Breast epithelium (tissue), 4 donors: ENCODE measurements around the gene ESF1. TPM values are rescaled to one million over a fixed set of nuclear protein-coding genes. Genes with fewer than 3 reads are reported as not detected.

Experiments used
- DNase-seq, 2 donors: peaks; one replicate each; pipeline ENCODE4 v3.0.0-alpha.2; 2019; ENCODE audit warnings: low spot score in 2 of 2
- H3K27ac ChIP-seq, 2 donors: fragments of 200-600 bp; sonication (generic) in 1 of 2; one replicate each; pipeline ENCODE4 v1.5.1; 2016 to 2019; ENCODE audit warnings: mild to moderate bottlenecking in 1 of 2
- H3K27me3 ChIP-seq, 2 donors: fragments of 200-600 bp; sonication (generic) in 1 of 2; one replicate each; pipeline versions ENCODE4 v1.5.1 to v1.6.0; 2017 to 2019; ENCODE audit warnings: control low read depth in 1 of 2, mild to moderate bottlenecking in 1 of 2
- H3K36me3 ChIP-seq: fragments of 200-600 bp; one replicate; pipeline ENCODE4 v1.5.1; 2019
- H3K4me1 ChIP-seq, 2 donors: fragments of 200-600 bp; sonication (generic); one replicate each; pipeline ENCODE4 v1.5.1; 2016 to 2019; ENCODE audit warnings: control low read depth in 1 of 2
- H3K4me3 ChIP-seq, 3 donors: fragments of 200-600 bp; sonication (generic); 1 replicate in 2 of 3; 2 replicates in 1 of 3; pipeline ENCODE4 v1.5.1; 2016 to 2019; ENCODE audit warnings: mild to moderate bottlenecking in 3 of 3, moderate library complexity in 2 of 3
- H3K9me3 ChIP-seq, 2 donors: fragments of 200-600 bp; sonication (generic) in 1 of 2; one replicate each; pipeline ENCODE4 v1.5.1; 2016 to 2019; ENCODE audit warnings: control low read depth in 1 of 2
- POLR2A ChIP-seq: fragments of 450-650 bp; IDR thresholded peaks from one replicate; pipeline ENCODE4 v1.6.1; 2016; ENCODE audit warnings: antibody characterized with exemption, mild to moderate bottlenecking, moderate library complexity
- POLR2AphosphoS5 ChIP-seq, 3 donors: sonication (generic); formaldehyde crosslinking; IDR thresholded peaks; one replicate each; pipeline ENCODE4 v1.6.1; 2017; ENCODE audit warnings: antibody characterized with exemption in 3 of 3
- intact Hi-C: fragments of 100-400 bp; cut with DNase I; formaldehyde crosslinking; loops from one replicate; pipeline ENCODE4 v1.15.1; 2023; ENCODE audit warnings: low total_unique reads
- total RNA-seq, 3 donors: library from RNA; depleted of rRNA; stranded (reverse); fragments of >200 nt; gene quantifications; one replicate each; pipeline ENCODE4 v1.1.0, GENCODE V29; 2016
- TF ChIP-seq, protein P1 (sequence below), 3 donors: fragments of 450-650 bp; IDR thresholded peaks; one replicate each; pipeline ENCODE4 v1.5.1; 2016 to 2017; ENCODE audit warnings: antibody characterized with exemption in 3 of 3, mild to moderate bottlenecking in 3 of 3, moderate library complexity in 3 of 3

The ESF1 gene
- total RNA-seq, 3 donors from 2014 or later, result 13.8 to 19.0 (median 17.7) TPM

DNA sequence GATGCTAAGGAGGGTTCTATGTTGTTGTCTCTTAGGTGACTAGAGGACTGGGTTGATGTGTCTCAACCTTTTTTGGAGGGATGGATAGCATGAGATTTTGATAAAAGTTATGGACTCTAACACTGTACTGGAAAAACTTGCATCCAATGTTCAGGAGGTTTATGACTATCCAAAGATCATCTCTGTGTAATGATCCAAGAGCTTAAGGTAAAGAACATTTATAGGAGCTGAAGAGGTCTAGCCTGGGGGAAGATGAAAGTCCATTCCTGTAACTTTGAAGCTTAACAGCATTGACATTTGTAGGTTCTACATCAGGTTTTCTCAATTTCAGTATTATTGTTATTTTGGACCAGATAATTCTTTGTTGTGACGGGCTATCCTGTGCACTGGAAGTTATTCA is 48.9 kb downstream of the ESF1 start:
- no peak for DNase-seq
- no peaks in the 10 kb centered on the region for H3K36me3 ChIP-seq
- H3K27me3 ChIP-seq, result no peaks in the 10 kb centered on the region
- no peaks in the 10 kb centered on the region for H3K4me1 ChIP-seq
- H3K27ac ChIP-seq, result peak overlapping the region in 1 of 2 donors; percentile 10
- H3K4me3 ChIP-seq, result no peak overlapping the region
- H3K9me3 ChIP-seq, result peaks cover 0 to 5% of the 10 kb centered on the region in 2 donors
- TF ChIP-seq POLR2AphosphoS5 (IDR thresholded peaks at IDR 0.05) (no peak), POLR2A (no peak)
- TF ChIP-seq, protein P1, sequence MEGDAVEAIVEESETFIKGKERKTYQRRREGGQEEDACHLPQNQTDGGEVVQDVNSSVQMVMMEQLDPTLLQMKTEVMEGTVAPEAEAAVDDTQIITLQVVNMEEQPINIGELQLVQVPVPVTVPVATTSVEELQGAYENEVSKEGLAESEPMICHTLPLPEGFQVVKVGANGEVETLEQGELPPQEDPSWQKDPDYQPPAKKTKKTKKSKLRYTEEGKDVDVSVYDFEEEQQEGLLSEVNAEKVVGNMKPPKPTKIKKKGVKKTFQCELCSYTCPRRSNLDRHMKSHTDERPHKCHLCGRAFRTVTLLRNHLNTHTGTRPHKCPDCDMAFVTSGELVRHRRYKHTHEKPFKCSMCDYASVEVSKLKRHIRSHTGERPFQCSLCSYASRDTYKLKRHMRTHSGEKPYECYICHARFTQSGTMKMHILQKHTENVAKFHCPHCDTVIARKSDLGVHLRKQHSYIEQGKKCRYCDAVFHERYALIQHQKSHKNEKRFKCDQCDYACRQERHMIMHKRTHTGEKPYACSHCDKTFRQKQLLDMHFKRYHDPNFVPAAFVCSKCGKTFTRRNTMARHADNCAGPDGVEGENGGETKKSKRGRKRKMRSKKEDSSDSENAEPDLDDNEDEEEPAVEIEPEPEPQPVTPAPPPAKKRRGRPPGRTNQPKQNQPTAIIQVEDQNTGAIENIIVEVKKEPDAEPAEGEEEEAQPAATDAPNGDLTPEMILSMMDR (IDR thresholded peaks at IDR 0.05), result no peak
- intact Hi-C loops, result no loop called here

DNA sequence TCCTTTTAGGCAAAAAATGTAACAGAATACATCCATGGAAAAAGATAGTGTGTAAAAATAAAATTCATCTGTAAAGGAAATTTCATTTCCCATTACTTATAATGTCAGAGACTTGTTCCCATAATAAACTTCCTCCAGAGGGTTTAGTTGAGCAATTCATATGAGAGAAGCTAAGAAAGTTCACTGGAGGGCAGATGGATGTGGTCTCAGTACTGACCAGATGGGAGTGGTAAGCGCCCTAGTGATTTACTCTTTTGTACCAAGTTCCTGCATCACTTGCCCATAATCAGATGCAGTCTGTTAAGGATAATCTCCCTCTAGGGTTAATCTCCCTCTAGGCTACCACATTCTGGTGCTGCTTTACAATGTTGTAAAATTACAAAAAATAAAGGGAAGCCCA is 61.7 kb downstream of the ESF1 start:
- no peak for DNase-seq
- intact Hi-C loops, result no loop called here
- H3K27ac ChIP-seq, result no peak overlapping the region
- no peak overlapping the region for H3K4me3 ChIP-seq
- no peaks in the 10 kb centered on the region for H3K4me1 ChIP-seq
- H3K27me3 ChIP-seq, result no peaks in the 10 kb centered on the region
- H3K9me3 ChIP-seq, result no peaks in the 10 kb centered on the region
- H3K36me3 ChIP-seq, result no peaks in the 10 kb centered on the region
- TF ChIP-seq, protein P1 (IDR thresholded peaks at IDR 0.05), result no peak
- TF ChIP-seq POLR2A (no peak), POLR2AphosphoS5 (IDR thresholded peaks at IDR 0.05) (no peak)

DNA sequence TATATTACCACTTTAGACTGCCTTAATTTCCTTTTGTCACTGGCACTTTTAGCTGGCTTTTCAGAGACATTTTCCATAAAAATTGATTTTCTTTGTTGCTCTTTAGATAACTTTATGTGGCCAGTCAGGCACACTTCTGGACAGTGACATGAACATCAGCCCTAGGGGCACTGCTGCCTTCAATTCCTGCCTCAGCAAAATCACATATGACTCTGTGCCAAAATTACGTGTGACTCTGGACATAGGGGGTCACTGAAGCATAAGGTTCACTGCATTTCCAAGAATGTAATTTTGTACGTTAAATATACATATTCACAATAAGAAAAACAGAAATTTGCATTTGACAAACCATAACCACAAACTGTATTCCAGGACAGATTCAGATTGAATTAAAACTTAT is 66.5 kb downstream of the ESF1 start:
- H3K27me3 ChIP-seq, result no peaks in the 10 kb centered on the region
- TF ChIP-seq POLR2A, result no peak
- intact Hi-C loops, result no loop called here
- no peaks in the 10 kb centered on the region for H3K36me3 ChIP-seq
- DNase-seq, result no peak
- no peaks in the 10 kb centered on the region for H3K4me1 ChIP-seq
- no peak overlapping the region for H3K4me3 ChIP-seq
- H3K9me3 ChIP-seq, result no peaks in the 10 kb centered on the region
- no peak overlapping the region for H3K27ac ChIP-seq

DNA sequence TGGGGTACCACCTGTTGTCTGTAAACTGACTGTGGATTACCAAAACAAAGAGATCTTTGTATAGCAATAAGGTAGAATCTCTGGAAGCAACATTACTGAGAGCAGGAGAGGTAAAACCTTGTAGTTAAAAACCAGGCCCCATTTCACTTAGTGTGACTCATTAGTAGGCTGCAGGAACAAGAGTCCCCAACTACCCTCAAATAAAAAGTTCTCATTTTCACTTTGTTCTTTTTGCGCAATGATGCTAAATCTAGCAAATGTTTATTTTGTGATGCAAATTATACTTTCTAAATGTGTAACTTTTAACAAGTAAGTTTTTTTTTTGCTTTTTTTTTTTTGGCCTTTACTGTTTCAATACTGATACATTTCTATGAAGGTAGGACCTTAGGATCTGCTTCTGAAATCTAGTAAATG is 67.1 kb downstream of the ESF1 start:
- Histone ChIP-seq H3K36me3 (no peaks in the 10 kb centered on the region), H3K9me3 (no peaks in the 10 kb centered on the region), H3K27ac (no peak overlapping the region), H3K27me3 (no peaks in the 10 kb centered on the region), H3K4me3 (no peak overlapping the region), H3K4me1 (no peaks in the 10 kb centered on the region)
- no peak for DNase-seq
- TF ChIP-seq, protein P1 (IDR thresholded peaks at IDR 0.05), result no peak
- no peak for TF ChIP-seq POLR2AphosphoS5 (IDR thresholded peaks at IDR 0.05)
- TF ChIP-seq POLR2A, result no peak
- intact Hi-C loops, result no loop called here

DNA sequence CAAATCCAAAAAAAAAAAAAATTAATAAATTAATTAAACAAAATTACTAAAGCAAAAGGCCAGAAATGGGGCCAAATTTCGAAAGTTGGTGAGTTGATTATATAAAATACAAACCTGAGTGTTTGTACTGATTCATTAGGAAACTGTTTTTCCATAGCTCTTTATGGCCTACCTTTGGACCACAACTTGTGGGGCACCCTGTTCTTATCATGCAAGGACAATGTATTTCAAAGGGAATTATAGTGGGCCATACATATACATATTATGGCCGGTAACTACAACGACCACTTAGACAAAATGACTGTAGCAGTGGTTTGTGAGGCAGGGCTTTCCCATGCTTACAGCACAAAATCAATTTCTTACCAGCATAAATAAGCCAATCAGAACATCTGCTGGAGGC is 69.5 kb downstream of the ESF1 start:
- intact Hi-C loops, result no loop called here
- no peaks in the 10 kb centered on the region for H3K27me3 ChIP-seq
- no peak for TF ChIP-seq POLR2AphosphoS5 (IDR thresholded peaks at IDR 0.05)
- no peak for TF ChIP-seq POLR2A
- TF ChIP-seq, protein P1 (IDR thresholded peaks at IDR 0.05), result no peak
- H3K27ac ChIP-seq, result no peak overlapping the region
- DNase-seq, result no peak
- H3K9me3 ChIP-seq, result peaks cover 0 to 14% of the 10 kb centered on the region in 2 donors
- H3K4me3 ChIP-seq, result no peak overlapping the region
- H3K4me1 ChIP-seq, result no peaks in the 10 kb centered on the region
- H3K36me3 ChIP-seq, result no peaks in the 10 kb centered on the region

DNA sequence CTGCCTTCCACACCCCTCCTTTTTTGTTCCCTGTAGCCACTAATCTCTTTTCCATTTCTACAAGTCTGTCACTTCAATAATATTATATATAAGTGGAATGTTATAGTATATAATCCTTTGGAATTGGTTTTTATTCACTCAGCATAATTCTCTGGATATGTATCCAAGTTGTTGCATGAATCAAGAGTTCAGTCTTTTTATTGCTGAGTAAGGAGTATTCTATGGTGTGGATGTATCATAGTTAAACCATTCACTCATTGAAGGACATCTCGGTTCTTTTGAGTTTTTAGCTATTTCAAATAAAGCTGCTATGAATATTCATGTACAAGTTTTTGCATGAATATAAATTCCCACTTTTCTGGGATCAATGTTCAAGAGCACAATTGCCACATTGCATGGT is 76.5 kb downstream of the ESF1 start:
- Histone ChIP-seq H3K4me3 (no peak overlapping the region), H3K9me3 (peaks cover 0 to 14% of the 10 kb centered on the region in 2 donors), H3K36me3 (no peaks in the 10 kb centered on the region), H3K4me1 (no peaks in the 10 kb centered on the region), H3K27ac (no peak overlapping the region), H3K27me3 (no peaks in the 10 kb centered on the region)
- intact Hi-C loops, result no loop called here
- no peak for DNase-seq
- TF ChIP-seq POLR2AphosphoS5 (IDR thresholded peaks at IDR 0.05) (no peak), POLR2A (no peak)
- TF ChIP-seq, protein P1 (IDR thresholded peaks at IDR 0.05), result no peak
